SK-MEL-5 (cell line): ENCODE data around the gene CCDC38. TPM values are rescaled to one million over a fixed set of nuclear protein-coding genes. Genes with fewer than 3 reads are reported as not detected.

Source experiments
- total RNA-seq: library from RNA; depleted of rRNA; stranded (reverse); fragments of >200 nt; shearing (Covaris generic); gene quantifications from 2 replicates; pipeline ENCODE4 v1.2.3, GENCODE V29; 2014; rRNA removed

CCDC38 gene
- total RNA-seq, 1 experiment from 2014 or later = 0.16 TPM

Other genes starting within 250 kb of the CCDC38 start
- gene NTN4, start 151.8 kb downstream of the CCDC38 start, total RNA-seq = 0.58 TPM in 1 of 2 replicates, not detected in the other
- gene SNRPF, start 83.7 kb downstream of the CCDC38 start, total RNA-seq = 15.8 and 17.9 TPM in 2 replicates
- 1.1 and 1.2 TPM in 2 replicates for gene AMDHD1, start 717 bp upstream of the CCDC38 start, total RNA-seq
- gene HAL, start 53.7 kb upstream of the CCDC38 start, total RNA-seq = not detected in 2 replicates
- 85.2 and 88.4 TPM in 2 replicates for gene LTA4H, start 93.0 kb upstream of the CCDC38 start, total RNA-seq